ENCODE measurements around the gene FOXF2. TPM values are rescaled to one million over a fixed set of nuclear protein-coding genes. Genes with fewer than 3 reads are reported as not detected.
A peak's percentile ranks its signal among the peaks of the same experiment; 100 is the strongest.

The FOXF2 gene
- total RNA-seq, 1 experiment from 2014 or later: 16.4 TPM

DNA sequence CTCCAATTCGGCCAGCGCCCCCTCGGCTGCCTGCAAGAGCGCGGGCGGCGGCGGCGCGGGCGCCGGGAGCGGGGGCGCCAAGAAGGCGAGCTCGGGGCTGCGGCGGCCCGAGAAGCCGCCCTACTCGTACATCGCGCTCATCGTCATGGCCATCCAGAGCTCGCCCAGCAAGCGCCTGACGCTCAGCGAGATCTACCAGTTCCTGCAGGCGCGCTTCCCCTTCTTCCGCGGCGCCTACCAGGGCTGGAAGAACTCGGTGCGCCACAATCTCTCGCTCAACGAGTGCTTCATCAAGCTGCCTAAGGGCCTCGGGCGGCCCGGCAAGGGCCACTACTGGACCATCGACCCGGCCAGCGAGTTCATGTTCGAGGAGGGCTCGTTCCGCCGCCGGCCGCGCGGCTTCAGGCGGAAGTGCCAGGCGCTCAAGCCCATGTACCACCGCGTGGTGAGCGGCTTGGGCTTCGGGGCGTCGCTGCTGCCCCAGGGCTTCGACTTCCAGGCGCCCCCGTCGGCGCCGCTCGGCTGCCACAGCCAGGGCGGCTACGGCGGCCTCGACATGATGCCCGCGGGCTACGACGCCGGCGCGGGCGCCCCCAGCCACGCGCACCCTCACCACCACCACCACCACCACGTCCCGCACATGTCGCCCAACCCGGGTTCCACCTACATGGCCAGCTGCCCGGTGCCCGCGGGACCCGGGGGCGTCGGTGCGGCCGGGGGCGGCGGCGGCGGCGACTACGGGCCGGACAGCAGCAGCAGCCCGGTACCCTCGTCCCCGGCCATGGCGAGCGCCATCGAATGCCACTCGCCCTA lies 963 bp downstream of the FOXF2 start:
- no peak for DNase-seq (ENCODE audit: extremely low read depth, low read depth)

DNA sequence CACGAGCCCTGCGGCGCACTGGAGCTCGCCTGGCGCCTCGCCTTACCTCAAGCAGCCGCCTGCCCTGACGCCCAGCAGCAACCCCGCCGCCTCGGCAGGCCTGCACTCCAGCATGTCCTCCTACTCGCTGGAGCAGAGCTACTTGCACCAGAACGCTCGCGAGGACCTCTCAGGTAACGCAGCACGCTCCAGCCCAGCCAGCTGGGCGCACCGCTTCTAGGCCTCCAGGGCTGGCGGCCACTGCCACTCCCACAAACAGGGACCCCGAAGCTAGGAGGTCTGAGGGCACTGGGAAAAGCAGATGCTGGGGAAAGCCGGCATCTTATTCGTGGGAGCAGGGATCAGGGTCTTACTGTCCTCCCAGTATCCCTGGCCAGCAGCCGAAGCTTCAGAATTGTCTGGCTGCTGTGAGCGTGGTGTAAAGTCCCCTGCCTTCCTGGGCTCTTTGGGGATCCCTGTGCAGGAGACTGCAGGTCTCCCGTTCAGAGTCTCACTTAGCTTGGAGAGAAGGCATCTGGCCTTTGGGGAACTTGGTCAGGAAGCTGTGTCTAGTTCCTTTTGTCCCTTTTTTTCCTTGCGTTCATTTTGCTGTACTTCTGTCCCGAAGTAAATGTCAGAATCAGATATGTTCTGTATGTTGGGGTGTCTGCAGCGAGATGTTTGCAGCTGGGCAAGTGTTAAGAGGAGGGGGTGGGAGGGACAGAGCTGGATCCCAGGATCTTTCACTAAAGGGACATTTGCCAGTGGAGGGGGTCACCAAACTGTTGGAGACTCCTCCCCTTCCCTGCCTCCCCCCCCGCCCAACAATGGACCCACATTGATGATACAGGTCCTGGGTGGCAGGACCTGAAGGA lies 1.8 kb downstream of the FOXF2 start:
- no peak for DNase-seq (ENCODE audit: extremely low read depth, low read depth)

DNA sequence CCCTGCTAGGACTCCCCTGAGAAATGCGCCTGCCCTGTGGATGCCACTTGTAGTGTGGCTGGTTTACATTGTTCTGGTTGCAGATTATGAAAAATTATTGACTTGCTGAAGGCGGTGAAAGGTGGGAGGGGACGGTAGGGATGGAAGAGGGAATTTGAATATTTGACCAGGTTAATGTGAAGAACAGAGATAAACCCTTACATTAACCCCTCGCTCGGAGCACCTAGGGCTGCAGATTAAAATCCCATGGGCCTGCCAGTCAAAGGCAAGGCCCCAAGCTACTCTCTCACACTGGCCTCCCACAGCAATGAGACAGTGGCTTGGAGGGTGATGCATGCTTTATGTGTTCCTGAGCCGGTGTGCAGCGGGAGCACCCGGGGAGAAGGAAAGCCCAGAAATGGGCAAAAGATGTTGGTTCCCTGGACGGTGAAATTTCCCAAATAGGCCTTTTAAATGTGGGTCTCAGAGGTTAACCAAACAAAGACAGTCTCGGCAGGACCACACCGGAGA lies 2.5 kb downstream of the FOXF2 start:
- no peak for DNase-seq (ENCODE audit: extremely low read depth, low read depth)

DNA sequence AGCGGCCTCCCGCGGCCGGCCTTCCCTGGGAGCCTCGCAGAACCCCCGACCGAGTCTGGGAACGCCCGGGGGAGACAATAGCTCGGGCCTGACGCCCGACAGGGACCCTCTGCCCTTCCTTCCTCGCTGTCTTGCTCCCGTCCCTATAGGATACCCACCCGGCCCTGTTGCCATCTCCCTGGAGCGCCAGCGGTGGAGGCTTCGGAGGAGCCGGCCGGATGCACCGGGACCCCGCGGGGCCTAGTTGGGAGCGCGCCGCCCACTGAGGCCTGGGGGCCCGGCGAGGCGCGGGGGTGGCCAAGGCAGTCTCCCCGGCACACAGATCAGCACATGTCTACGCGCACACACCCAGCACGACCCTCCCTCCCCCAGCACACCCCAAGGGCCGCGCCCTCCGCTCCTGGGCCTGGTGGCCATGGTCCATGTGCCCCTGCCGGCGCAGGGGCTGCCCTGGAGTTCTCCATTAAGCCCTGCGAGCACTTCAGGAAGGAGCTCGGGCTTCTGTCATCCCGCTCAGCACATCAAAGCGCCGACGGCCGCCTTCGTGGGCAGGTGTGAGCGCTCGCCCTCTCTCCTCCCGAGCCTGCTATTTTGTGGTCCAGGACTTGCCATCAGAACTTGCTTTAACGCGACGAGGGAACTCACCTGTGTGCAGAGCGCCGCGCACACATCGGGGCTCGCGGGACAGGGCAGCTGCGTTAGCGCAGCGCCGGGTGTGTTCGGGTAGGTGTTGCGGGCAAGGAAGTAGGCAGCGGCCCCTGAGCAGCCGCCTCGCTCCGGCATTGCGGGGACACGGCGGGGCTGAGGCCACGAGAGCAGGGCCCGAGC lies 3.7 kb downstream of the FOXF2 start:
- no peak for DNase-seq (ENCODE audit: extremely low read depth, low read depth)

GRCh38 chr6:1393641-1394283 lies 4.4 kb downstream of the FOXF2 start:
- no peak for DNase-seq (ENCODE audit: extremely low read depth, low read depth)

- DNase-seq (ENCODE audit: extremely low read depth, low read depth): no peak
These were observed 5.4 kb downstream of the FOXF2 start for GRCh38 chr6:1394514-1395463.

DNA sequence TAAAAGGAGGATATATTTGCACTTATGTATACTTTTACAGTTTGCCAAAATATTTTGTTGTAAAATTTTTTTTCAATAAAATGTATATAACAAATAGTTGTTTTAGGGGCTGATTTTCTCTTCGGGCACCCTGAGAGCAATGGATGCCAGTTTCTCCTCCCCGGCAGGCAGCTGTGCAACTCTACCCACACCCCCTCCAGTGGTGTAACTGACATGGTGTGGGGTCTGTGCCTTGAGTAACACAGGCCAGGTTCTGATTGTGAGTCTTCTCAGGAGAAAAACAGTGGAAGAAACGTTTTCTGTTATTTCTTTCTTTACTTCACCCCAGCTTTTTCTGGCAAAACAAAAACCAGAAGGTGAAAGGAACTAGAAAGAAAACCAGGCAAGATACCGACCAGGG lies 6.1 kb downstream of the FOXF2 start:
- DNase-seq (ENCODE audit: extremely low read depth, low read depth): no peak

DNA sequence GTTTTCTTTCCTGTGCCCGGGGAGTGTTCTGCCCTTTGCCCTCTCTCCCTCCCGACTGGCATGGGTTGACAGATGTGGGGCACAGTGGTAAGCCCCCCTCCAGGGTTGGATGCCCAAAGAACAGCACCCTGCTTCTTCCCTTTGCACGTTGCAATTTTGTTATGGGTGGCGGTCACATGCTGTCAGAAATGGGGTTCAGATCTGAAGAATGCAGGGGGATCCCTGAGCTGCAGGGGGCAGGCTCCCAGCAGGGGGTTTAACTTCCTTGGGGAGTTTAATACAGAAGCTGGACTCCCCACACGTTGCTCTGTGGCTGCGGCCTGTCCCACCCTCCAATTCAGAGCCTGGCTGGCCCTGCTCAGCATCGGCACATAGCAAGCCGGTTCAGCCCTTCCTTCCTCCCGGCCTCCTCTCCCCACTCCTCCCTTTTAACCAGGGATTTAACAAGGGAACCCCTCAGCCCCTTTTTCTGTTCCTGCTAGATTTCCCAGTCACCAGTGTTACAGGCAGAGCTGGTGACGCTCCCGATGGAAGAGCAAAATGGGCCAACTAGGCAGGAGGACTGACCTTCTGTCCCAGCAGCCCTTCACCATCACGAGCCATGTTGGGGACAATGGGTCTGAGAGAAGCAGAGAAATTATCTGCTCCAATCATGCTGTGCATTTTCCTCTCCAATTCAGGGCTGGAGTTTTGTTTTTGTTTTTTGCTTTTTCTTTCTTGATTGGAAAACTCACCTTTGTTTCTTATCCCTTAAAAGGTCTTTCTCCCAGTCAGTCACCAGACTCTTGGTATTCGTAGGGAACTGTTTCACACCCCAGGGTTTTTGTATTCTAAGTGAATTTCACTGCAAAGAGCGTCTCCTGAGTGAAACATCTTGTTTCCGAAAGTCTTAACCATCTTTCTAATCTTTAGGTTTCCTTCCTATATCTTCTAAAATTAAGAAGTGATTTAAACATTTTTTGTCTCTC lies 6.8 kb downstream of the FOXF2 start:
- DNase-seq (ENCODE audit: extremely low read depth, low read depth): no peak

DNA sequence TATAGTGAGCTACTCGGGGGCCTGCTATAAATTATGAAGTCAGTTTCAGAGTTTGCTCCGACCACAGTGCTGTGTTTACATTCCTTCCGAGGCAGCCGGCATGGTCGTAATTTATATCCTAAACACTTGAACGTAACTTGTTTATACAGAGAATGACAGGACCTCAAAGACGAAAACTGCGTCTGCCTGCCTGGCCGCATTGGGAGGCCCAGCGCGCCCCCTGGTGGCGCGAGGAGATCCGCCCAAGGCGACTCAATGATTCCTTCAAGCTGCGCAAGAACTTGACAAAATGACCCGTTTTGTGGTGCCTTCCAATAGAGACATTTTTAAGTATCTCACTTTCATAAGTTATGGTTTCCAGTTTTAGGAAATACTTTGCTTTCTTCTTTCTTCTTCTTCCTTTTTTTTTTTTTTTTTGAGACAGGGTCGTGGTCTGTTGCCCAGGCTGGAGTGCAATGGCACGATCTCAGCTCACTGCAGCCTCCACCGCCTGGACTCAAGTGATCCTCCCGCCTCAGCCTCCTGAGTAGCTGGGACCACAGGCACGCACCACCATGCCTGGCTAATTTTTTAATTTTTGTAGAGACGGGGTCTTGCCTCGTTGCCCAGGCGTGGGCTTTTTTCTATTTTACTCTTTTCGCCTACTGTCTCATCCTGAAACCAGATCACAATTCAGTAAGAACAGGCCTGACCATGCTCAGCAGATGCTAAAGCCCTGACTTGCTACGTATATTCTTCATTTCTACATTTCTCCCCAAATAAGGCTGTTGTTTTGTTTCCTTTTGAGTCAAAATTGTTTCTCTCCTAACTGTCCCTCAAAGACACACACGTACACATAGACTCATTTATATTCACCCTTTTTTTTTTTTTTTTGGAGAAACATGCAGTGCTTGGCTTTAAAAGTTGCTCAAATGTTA lies 7.8 kb downstream of the FOXF2 start:
- peak; percentile 56 for DNase-seq (ENCODE audit: extremely low read depth, low read depth)

- no peak for DNase-seq (ENCODE audit: extremely low read depth, low read depth)
These were observed 9.9 kb downstream of the FOXF2 start for GRCh38 chr6:1399085-1399780.

GRCh38 chr6:1400126-1400850 lies 10.9 kb downstream of the FOXF2 start:
- no peak for DNase-seq (ENCODE audit: extremely low read depth, low read depth)

DNA sequence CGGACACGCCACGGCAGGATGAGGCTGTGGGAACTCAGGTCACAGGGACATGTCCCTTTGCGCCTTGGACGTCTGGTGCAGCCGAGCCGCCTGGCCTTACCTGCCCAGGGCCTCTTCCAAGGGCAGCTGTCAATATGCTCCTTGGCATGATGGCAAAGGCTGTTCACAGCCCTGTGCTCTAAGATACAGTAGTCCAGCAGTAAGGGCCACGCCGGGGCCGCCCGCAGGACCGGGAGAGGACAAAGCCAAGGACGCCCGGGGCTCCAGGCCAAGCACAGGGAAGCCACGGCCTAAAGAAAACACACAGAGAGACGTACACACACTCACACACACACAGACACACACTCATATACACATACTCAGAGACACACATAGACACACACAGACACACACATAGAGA lies 13.0 kb downstream of the FOXF2 start:
- DNase-seq (ENCODE audit: extremely low read depth, low read depth): no peak

GRCh38 chr6:1402868-1403267 lies 13.5 kb downstream of the FOXF2 start:
- no peak for DNase-seq (ENCODE audit: extremely low read depth, low read depth)

DNA sequence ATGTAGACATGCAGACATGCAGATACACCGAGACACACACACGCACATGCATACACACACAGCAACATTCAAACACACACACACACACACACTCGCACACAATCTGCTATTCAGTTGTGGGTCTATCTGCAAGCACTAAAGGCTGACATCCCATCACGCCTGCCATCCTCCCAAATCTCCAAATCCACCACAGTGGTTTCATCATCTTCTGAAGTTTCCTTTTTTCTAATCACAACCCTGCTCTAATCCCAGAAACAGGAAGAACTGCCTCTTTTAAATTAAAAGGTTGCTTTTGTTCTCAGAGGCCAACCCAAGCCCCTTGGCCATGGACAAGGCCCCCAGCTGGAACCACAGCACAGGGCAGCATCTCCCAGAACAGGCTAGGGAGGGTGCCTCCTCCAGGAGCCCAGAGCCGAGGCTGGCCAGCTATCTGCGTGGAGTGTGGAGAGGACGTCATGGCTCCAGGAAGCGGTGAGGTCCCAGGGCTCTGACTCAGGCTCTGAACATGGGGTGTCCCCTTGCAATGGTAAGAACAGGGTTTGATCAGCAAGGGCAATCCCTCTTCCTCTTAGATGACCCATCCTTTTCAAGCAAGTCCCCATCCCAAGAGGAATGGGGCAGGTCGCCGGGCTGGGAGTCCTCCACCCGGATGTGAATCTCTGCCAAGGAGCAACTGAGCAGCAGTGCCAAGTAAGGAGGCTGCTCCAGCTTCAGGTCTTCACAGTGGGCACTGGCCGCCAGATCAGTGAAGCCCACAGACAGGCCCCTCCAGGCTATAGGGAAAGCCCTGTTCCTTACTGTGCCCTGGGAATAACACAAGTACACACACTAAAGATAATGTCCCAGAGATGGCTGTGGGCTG lies 14.7 kb downstream of the FOXF2 start:
- DNase-seq (ENCODE audit: extremely low read depth, low read depth): no peak

GRCh38 chr6:1404713-1405098 lies 15.3 kb downstream of the FOXF2 start:
- DNase-seq (ENCODE audit: extremely low read depth, low read depth): no peak
